GM12878 (cell line): ENCODE results near the gene ADAM33. TPM values are rescaled to one million over a fixed set of nuclear protein-coding genes. Genes with fewer than 3 reads are reported as not detected.

Experiments
- CEBPB ChIP-seq, 2 experiments: fragments of 150-350 bp in 1 of 2; IDR thresholded peaks; 2 replicates each; pipeline ENCODE4 v1.6.1; 2012 to 2014; ENCODE audit warnings: low read depth in 2 of 2, low read length in 2 of 2, borderline replicate concordance in 1 of 2, inconsistent platforms in 1 of 2
- CHD2 ChIP-seq: IDR thresholded peaks from 2 replicates; pipeline ENCODE4 v1.6.1; 2011; ENCODE audit warnings: low read depth, low read length, improper control_type of control experiment, borderline replicate concordance
- EGR1 ChIP-seq, 2 experiments: IDR thresholded peaks; 1 replicate in 1 of 2; 2 replicates in 1 of 2; pipeline ENCODE4 v1.6.1; 2011 to 2012; ENCODE audit warnings: low read depth in 2 of 2, low read length in 2 of 2, borderline replicate concordance in 1 of 2, mild to moderate bottlenecking in 1 of 2, moderate library complexity in 1 of 2
- HCFC1 ChIP-seq: fragments of 150-350 bp; IDR thresholded peaks from 2 replicates; pipeline ENCODE4 v1.6.1; 2014; ENCODE audit warnings: low read length
- IKZF2 ChIP-seq, 2 experiments: fragments of 450-650 bp; IDR thresholded peaks; 2 replicates each; pipeline ENCODE4 v1.6.1; 2017; ENCODE audit warnings: mild to moderate bottlenecking in 2 of 2, moderate library complexity in 2 of 2
- NR2C1 ChIP-seq: fragments of 450-650 bp; IDR thresholded peaks from 2 replicates; pipeline ENCODE4 v1.6.1; 2017; ENCODE audit warnings: antibody characterized with exemption, mild to moderate bottlenecking, moderate library complexity
- YY1 ChIP-seq: IDR thresholded peaks from 2 replicates; pipeline ENCODE4 v1.6.1; 2011; ENCODE audit warnings: low read depth, mild to moderate bottlenecking, low read length
- polyA plus RNA-seq, 11 experiments: library from polyadenylated mRNA; depleted of rRNA in 4 of 11; unstranded in 6 of 11; stranded (reverse) in 5 of 11; fragments of >200 nt; fragmentation: Nextera tagmentation in 4 of 11; fragmentation: Illumina TruSeq in 1 of 11; extraction: Ambion mirVana in 4 of 11; extraction: Trizol in 1 of 11; gene quantifications; 1 replicate in 1 of 11; 2 replicates in 10 of 11; pipeline versions ENCODE4 v1.2.1 to v1.2.3, GENCODE V29; 2011 to 2016; ENCODE audit warnings: inconsistent platforms in 2 of 11, missing spikeins in 2 of 11, low read depth in 1 of 11
- total RNA-seq, 4 experiments: library from RNA; depleted of rRNA in 3 of 4; stranded (reverse); fragments of >200 nt in 3 of 4; fragmentation: Illumina TruSeq in 1 of 4; extraction: Trizol in 1 of 4; gene quantifications; 2 replicates each; pipeline versions ENCODE4 v1.2.1 to v1.2.3, GENCODE V29; 2013 to 2021
- TF ChIP-seq, protein P1 (sequence below): fragments of 450-650 bp; IDR thresholded peaks from 2 replicates; pipeline ENCODE4 v1.6.1; 2017; ENCODE audit warnings: low read depth, mild to moderate bottlenecking, moderate library complexity
- TF ChIP-seq, protein P2 (sequence below): IDR thresholded peaks from 2 replicates; pipeline ENCODE4 v1.6.1; 2011; ENCODE audit warnings: mild to moderate bottlenecking, low read depth, low read length, moderate library complexity; ENCODE audit not compliant: insufficient replicate concordance

The ADAM33 gene
- total and polyA plus RNA-seq, 10 of the 15 experiments (the other 5 are each of a cell fraction or from before 2014, with no cell fraction given): not detected

DNA sequence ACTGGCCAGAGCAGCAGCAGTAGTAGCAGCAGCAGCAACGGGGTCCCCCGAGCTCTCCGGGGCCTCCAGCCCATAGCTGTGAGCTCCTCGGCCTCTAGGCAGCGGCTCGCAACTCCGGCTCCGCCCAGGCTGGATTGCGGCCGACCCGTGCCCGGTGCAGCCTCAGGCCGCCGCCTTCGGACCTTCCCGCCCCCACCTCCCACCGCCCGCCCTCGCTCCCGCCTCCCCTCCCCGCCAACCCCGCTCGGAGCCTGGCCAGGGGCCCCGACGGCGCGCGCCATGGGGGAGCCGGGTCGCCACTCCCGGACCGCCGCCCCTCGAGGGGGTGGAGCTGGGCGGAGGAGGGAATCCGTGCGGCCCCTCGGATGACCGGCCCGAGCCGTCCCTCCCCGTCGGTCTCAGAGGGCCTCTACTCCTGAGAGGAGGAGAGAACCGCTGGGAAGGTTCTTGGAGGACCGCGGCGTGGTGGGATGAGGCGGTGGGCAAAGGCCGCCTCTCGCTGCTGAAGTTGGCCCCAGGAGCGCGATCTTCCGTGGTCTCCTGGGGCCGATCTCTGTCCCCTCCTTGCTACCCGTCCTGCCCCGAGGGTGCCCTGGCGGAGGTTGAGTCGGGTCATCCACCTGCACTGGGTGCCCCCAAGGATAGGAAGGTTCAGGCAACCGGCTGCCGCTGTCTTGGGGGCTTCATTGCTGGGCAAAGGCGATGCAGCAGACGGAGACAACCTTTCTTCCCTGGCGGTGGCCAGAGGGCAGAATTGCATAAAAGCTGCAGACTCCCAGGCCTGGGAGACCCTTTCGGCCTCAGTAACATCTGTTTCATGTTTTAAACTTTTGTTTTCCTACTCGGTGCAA lies at the start of gene ADAM33 (continued):
- TF ChIP-seq, protein P1, sequence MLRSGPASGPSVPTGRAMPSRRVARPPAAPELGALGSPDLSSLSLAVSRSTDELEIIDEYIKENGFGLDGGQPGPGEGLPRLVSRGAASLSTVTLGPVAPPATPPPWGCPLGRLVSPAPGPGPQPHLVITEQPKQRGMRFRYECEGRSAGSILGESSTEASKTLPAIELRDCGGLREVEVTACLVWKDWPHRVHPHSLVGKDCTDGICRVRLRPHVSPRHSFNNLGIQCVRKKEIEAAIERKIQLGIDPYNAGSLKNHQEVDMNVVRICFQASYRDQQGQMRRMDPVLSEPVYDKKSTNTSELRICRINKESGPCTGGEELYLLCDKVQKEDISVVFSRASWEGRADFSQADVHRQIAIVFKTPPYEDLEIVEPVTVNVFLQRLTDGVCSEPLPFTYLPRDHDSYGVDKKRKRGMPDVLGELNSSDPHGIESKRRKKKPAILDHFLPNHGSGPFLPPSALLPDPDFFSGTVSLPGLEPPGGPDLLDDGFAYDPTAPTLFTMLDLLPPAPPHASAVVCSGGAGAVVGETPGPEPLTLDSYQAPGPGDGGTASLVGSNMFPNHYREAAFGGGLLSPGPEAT: no peak
- no peak for TF ChIP-seq EGR1 (IDR thresholded peaks at IDR 0.05; ENCODE audit: borderline replicate concordance in 1 of 2, low read depth in 2 of 2, low read length in 2 of 2)
- no peak for TF ChIP-seq YY1
- no peak for TF ChIP-seq CEBPB (IDR thresholded peaks at IDR 0.05; ENCODE audit: borderline replicate concordance in 1 of 2, low read depth in 2 of 2, low read length in 2 of 2)
- TF ChIP-seq, protein P2, sequence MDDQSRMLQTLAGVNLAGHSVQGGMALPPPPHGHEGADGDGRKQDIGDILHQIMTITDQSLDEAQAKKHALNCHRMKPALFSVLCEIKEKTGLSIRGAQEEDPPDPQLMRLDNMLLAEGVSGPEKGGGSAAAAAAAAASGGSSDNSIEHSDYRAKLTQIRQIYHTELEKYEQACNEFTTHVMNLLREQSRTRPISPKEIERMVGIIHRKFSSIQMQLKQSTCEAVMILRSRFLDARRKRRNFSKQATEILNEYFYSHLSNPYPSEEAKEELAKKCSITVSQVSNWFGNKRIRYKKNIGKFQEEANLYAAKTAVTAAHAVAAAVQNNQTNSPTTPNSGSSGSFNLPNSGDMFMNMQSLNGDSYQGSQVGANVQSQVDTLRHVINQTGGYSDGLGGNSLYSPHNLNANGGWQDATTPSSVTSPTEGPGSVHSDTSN: no peak
- TF ChIP-seq CHD2: no peak
- no peak for TF ChIP-seq NR2C1
- no peak for TF ChIP-seq IKZF2 (IDR thresholded peaks at IDR 0.05)
- TF ChIP-seq HCFC1: no peak
- TF ChIP-seq, all 136 proteins: peak for 0
